Globus pallidus (tissue), 1 donor: Measurements from ENCODE around the gene SLC38A1.
"Not testable (repeated sequence)": the region's sequence is repeated elsewhere in the genome, so short reads cannot be mapped to it uniquely, and the experiment has no call there.

Source experiments
- DNase-seq: peaks from one replicate; pipeline ENCODE4 v3.0.0-alpha.2; 2015; ENCODE audit warnings: low spot score

Gene SLC38A1

DNA sequence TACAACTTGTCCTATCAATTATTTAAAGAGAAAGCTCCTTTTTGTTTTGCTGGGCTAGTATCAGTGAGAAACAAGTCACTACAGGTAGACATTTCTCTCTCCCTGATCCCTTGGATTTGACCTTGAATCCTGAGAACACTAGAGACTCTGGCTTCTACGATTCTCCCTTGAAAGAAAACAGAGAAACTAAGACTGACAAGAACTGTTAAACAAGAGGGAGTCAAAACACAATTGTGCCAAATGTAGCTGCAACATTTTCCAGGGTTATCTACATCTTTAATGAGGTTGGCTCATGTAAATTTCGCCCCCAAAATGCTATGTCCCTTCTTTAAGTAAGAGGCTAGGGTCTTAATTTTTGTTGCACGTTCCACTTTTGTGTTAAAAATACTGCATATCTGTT lies 62.4 kb downstream of the SLC38A1 start:
- DNase-seq: no peak

GRCh38 chr12:46205294-46205693 lies 63.5 kb downstream of the SLC38A1 start:
- DNase-seq: no peak

GRCh38 chr12:46201284-46201789 lies 67.5 kb downstream of the SLC38A1 start:
- DNase-seq: no peak

DNA sequence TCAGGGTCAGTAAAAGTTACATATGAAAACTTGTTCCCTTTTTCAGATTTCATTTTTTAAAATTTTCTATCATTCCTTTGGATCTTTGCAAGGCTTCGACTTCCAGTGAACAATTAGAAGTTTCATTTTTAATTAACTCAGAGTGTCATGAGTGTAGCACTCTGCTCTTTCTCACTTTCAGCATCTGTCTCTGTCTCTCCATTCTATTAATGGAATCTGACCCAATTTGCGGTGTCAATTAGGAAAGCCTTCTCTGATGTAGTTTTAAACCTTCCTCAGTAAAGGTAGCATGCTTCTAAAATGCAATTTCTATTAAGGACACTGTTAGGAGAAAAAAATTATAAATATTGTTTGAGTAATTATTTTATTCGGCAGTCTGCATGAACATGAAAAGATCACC lies 68.3 kb downstream of the SLC38A1 start:
- no peak for DNase-seq

- no peak for DNase-seq
These were observed 69.9 kb downstream of the SLC38A1 start for GRCh38 chr12:46198913-46199312.

- no peak for DNase-seq
These were observed 71.0 kb downstream of the SLC38A1 start for GRCh38 chr12:46197883-46198282.

- DNase-seq: not testable (repeated sequence)
These were observed 78.3 kb downstream of the SLC38A1 start for GRCh38 chr12:46190533-46190932.

DNA sequence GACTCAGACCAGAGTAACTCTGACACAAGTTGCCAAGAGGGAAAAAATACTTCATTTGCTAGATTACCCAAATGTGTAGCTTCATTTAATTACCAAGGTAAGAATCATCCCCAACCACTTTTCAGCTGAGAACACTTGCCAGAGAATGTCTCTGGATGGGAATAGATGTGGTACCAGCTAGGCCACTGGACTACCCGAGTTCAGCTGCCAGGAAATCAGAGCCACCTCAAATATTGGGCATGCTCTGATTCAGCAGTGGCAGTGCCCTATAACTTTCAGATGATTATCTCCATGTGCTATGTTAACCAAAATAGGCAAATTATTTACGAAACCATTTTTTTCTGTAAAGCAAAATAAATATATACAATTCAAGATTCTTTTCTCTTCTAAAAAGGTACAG lies 80.7 kb downstream of the SLC38A1 start:
- no peak for DNase-seq

- no peak for DNase-seq
These were observed 81.8 kb downstream of the SLC38A1 start for GRCh38 chr12:46187023-46187422.

DNA sequence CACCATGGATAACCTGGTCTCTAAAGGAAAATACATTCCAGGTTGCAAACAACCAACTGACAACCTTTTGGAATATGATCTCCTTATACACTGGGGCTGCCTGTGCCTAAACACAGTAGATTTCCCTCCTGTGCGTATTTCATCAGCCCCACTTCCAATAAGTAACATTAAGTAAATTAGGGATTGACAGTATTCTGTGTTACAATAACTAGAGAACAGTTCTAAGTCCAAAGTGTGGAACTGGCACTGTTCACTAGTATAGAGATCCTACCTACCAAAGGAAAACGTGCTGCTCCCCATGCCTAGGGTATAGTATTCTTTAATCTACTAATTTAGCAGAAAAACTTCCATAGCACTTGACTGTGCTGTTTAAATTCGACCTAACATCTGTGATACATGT lies 82.8 kb downstream of the SLC38A1 start:
- no peak for DNase-seq

DNA sequence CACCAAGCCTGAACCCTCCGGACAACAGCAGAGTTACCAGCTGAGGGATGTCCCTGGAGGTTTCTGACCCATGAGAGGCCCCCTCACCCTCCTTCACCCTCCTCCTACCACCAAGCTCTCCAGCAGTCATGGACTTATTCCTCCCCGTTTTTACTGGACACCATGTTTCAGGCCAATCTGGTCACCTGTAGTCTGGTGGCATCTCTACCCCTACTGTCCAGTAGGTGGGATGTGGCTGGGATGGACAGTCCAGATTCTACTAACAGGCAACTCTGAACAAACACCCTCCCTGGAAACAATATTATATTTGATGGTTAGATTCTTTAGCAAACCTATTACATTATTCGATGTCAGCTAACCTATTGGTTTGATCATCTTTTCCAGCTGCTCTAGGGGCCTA lies 83.2 kb downstream of the SLC38A1 start:
- no peak for DNase-seq

DNA sequence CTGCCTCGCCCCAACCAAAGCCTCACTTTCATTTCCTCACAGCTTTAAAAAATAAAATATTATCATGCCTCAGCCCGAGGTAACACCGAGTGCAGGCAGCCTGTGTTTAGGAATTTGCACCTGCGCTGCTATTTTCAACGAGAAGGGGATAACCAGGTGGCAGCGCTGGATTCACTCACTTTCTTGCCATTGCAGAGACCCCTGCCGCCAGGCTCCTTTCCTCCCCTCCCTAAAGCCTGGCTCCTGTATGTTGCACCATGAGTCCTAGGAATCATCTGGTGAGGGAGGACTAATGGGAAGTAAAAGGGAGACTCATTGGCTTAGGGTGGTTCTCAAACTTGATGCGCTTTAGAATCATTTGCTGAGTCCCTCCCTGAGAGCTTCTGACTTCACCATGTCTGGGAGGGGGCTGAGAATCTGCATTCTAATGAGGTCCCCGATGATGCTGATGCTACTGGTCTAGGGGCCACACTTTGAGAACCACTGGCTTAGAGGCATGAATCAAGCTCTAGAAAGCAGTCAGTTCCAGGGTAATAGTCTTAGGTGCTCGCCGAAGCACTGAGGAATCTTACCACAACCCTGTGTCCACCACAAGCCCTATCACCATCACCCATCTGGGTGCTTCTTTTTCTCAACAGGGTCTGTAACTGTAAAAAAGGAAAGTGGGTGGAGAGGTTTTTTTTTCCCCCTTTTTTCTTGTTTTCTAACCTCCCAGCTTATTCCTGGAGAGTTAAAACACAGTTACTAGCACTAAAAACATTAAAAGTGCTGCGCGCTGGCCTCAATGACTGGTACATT lies 83.8 kb downstream of the SLC38A1 start:
- no peak for DNase-seq

DNA sequence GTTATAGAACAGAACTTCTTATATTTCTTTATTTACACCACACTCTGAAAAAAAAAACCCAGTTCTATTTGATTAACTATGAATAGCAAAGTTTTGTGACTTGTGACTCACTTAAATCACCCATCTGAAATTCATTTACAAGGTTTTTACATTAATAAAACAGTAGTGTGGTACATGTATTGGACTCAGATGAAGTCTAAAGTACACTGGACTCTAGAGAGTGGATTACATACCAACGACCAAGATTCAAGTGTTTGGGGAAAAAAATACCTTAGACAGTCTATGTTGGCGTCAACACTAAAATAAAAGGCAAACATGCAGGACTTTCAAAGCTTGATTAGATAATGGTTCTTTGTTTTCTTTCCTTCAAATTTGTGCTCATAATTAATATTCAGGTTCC lies 85.7 kb downstream of the SLC38A1 start:
- no peak for DNase-seq

GRCh38 chr12:46181465-46181864 lies 87.4 kb downstream of the SLC38A1 start:
- no peak for DNase-seq

DNA sequence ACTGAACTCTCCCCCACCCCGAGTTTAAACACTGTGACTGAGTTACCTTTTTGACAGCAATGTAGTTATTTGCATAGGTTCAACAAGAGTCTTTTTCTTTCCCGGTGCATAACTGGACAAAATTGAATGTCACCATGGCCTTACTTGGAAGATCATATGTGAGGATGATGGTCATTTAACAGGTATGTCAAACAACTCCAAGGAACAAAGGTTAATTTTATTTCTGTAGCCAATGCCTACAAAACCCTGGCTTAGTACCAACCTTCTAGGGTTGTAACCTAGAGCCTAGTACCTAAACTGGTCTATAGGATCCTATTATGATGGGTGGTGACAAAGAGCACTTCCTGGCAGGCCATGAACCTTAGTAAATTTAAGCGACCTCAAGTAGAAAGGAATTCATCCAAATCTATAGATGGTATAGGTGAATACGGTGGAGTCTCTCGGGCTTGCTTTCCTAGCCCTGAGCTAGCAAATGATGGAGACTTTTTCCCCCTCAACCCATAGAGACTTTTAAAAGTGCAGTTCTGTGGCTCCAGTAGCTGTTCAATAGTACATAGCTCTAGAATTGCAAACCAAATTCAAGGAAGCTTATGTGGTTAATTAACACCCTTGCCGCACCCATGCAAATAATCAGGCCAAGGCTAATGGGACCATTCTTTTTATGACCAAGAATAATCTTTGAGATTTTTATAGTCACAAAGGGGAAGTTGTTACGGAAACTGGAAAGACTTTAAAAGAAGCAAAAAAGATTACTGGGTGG lies 89.0 kb downstream of the SLC38A1 start:
- no peak for DNase-seq

DNA sequence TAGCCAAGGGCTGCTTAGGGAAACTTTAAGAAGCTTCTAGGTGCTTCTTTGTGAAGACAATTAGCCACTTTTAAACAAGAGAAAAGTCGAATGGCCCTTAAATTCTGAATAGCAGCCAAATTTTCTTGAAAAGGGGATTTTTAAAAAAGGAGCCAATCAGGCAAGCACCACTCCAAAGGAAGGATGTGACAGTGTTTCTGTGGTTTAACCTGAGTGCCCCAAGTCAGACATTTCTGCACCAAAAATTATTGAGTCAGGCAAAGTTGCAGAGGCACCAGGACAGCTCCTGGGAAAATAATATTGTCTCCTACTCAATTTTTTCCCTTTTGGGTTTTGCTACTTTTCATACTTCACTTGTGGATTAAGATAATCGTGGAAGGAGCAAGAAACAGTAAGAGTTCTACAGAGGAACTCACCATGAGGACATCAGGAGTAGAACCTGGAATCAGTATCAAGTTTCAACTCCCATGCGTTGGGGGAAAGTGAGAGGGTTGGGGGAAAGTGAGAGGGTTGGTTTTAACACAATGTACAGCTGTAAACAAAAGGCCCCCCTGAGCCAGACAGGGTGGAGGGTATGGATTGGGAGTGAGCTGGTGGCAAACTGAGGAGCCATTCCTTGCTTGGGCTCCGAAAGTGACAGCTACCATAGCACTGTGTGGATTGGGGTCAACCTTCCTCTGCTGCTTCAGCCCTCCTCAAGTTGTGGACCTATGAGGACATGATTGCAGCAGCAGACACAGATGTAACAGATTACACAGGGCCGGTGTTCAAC lies 90.8 kb downstream of the SLC38A1 start:
- DNase-seq: no peak

DNA sequence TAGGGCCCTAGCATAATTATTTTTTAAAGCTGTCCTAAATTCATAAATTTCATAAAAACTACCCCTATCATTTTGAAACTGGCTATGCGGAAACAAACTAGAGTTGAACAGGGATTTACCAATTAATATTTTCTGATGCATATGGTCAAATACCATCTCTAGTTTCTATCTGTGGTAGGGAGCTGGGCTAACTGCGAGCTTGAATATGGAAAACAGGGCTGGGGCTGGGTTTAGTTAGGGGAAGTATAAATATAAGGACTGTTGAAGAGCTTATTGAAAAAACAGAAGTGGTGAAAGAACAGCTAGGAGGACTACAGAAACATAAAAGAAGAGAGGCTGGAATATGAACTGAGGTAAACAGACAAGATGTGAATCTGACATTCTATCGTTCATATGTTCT lies 91.8 kb downstream of the SLC38A1 start:
- DNase-seq: no peak

DNA sequence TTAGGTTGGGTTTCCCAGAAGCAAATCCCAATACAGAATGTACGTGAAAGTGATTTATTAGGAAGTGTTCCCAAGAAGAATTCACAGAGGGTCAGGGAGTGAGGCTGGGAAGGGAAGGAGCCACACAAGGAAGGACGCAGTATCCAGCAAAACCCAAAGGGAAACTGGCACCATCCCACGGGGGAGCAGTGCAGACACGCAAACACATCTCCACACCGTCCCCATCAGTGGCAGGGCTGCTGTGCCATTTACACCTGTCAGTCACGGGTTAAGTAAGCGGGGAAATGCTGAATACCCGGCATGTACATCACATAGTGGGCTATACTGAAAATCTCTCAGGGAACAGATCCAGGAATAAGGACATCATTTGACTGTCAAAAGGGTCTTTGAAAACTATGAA lies 93.9 kb downstream of the SLC38A1 start:
- no peak for DNase-seq

DNA sequence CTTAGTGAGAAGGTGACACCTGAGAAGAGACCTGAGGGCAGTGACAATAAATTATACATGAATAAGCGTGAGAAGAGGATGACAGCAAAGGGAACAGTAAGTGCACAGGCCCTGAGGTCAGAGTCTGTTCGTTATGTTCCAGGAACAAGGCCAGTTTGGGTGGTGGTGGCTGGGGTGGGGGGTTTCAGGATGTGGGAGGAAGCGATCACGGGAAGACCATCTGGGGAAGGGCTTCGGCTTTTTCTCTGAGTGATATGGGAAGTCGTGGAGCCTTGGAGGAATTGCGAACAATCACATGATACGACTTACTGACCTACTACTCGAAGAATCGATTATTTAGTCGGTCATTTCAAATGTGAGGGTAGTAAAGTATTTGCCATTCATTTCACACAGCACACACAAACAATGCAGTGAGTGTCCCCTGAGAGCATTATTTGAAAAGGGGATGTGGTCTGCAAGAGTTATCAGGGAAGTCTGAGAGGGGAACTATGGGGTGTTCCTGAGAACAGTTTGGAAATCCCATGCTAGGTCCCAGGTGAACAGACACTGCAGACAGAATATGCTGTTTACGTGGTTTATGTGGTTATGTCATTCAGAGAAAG lies 94.7 kb downstream of the SLC38A1 start:
- no peak for DNase-seq

DNA sequence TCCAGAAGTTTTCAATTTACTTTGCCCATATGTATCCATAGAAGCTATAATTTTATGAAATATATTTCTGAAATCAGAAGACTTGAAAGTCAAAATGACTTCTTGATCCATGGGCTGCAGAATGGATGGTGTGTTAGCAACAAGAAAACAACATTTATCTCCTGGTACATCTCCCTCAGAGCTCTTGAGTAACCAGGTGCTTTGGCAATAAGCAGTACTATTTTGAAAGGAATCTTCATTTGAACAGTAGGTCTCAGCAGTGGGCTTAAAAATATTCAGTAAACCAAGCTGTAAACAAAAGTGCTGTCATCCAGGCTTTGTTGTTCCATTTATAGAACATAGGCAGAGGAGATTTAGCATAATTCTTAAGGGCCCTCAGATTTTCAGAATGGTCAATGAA lies 100.4 kb downstream of the SLC38A1 start:
- no peak for DNase-seq

DNA sequence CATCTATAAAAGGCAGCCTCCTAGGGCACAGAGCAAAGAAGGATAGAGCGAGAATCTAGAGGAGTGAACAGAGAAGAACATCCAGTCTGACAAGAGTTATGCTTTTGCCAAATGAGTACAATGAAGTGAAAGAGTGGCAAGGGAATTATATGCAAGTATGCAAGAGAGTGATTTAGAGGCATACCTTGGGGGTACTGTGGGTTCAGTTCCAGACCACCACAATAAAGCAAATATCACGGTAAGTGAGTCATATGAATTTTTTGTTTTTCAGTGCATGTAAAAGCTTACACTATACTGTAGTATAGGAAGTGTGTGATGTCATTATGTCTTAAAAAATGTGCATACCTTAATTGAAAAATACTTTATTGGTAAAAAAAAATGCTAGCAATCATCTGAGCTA lies 101.4 kb downstream of the SLC38A1 start:
- DNase-seq: no peak

- DNase-seq: no peak
These were observed 103.7 kb downstream of the SLC38A1 start for GRCh38 chr12:46165191-46165590.
